GM12891 (cell line): ENCODE data around the gene PPP2R2D.

Experiments used
- PAX5 ChIP-seq: IDR thresholded peaks from 2 replicates; pipeline ENCODE4 v1.6.1; 2011; ENCODE audit warnings: low read length, moderate library complexity, mild to moderate bottlenecking; ENCODE audit not compliant: insufficient read depth, severe bottlenecking
- POLR2AphosphoS5 ChIP-seq: IDR thresholded peaks from 2 replicates; pipeline ENCODE4 v1.6.1; 2011; ENCODE audit warnings: low read depth, low read length, control low read depth
- TAF1 ChIP-seq: IDR thresholded peaks from 2 replicates; pipeline ENCODE4 v1.6.1; 2011; ENCODE audit warnings: low read depth, low read length, control low read depth

GRCh38 chr10:131925716-131926115 lies 24.9 kb downstream of the PPP2R2D start:
- TF ChIP-seq POLR2AphosphoS5 = no peak
- no peak for TF ChIP-seq PAX5
- TF ChIP-seq TAF1 = no peak
